GM21360 (cell line): Measurements from ENCODE around the gene FLRT1.

Experiments used
- ATAC-seq: cut with Tn5 transposase; IDR thresholded peaks from one replicate; pipeline ENCODE4 v1.9.1; 2021; ENCODE audit warnings: mild to moderate bottlenecking, moderate library complexity; ENCODE audit not compliant: unreplicated experiment

The FLRT1 gene

DNA sequence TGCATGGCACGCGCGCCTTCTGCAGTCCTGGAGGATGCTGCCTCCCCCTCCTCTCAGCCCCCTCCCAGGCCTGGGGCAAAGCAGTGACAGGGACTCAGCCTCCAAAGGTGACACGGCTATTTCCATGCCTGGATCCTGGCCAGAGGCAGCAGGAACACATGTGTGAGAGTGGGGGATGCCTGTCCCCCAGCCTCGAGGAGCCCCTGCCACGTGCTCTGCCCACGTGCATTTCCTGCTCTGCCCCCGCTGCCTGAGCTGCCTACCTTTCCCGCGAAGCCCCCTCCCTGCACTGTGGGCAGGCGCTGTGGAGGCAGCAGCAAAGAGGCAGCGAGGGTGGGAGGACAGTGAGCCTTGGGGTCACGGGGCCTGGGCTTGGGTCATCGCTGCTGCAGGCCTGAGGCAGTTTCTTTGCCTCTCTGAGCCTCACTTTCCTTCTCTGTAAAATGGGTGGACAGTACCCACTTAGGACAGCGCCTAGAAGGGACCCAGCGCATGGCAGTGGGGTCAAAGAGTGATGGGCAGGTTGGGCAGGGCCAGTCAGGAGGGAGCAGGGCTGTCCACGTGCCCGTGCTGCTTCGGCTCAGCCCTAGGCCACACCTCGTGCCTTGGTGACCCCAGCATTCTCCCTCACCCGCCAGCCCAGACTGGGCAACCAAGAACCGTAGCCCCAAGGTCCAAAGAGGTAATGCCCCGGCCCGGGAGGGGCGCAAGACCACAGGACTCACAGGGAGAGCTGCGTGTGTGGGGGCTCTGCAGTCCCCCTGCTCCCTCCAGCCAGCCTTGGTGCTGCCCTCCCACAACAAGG is 48.6 kb downstream of the FLRT1 start:
- no peak for ATAC-seq

DNA sequence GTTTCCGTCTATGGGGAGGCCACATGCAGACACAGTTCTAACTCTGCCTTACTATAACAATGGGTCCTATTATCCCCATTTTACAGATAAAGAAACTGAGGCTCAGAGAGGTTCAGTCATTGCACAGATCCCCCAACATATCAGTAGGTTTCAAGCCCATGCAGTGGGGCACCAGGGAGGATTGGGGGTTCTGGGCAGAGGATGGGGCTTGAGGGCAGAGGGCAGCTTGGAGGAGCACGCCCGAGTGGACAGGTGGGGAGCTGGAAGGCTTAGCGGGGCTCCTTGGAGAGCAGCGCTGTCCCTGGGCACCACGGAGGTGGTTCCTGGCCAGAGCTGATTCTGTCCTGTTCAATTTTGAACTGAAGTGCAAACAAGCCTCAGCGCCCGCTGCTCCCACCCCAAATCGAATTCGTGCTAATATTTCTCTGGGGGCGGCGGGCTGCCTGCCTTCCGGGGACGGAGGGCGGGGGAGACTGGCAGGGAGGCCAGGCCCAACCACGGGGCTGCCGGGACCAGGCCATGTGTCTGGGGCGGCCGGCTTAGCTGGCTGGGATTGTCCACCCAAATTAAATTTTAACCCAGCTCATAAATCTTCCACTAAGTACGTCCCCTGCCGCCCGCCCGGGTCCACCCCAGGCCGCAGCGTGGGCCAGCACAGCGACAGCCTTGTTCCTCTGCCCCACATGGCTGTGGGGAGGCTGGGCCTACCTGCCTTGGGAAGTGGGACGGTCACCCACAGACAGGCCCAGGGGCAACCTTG is 49.4 kb downstream of the FLRT1 start:
- ATAC-seq: no peak
